GM08714 (cell line): Measurements from ENCODE around the gene ATP5F1D.

Experiments
- H3K4me3 ChIP-seq: fragments of 200-500 bp; sonication (Bioruptor generic); 2 replicates; pipeline ENCODE4 v1.5.1; 2014; ENCODE audit warnings: mild to moderate bottlenecking, low read length, inconsistent platforms
- ZNF274 ChIP-seq: IDR thresholded peaks from 2 replicates; pipeline ENCODE4 v1.6.1; 2012; ENCODE audit warnings: mild to moderate bottlenecking, low read depth, low read length

Gene ATP5F1D

DNA sequence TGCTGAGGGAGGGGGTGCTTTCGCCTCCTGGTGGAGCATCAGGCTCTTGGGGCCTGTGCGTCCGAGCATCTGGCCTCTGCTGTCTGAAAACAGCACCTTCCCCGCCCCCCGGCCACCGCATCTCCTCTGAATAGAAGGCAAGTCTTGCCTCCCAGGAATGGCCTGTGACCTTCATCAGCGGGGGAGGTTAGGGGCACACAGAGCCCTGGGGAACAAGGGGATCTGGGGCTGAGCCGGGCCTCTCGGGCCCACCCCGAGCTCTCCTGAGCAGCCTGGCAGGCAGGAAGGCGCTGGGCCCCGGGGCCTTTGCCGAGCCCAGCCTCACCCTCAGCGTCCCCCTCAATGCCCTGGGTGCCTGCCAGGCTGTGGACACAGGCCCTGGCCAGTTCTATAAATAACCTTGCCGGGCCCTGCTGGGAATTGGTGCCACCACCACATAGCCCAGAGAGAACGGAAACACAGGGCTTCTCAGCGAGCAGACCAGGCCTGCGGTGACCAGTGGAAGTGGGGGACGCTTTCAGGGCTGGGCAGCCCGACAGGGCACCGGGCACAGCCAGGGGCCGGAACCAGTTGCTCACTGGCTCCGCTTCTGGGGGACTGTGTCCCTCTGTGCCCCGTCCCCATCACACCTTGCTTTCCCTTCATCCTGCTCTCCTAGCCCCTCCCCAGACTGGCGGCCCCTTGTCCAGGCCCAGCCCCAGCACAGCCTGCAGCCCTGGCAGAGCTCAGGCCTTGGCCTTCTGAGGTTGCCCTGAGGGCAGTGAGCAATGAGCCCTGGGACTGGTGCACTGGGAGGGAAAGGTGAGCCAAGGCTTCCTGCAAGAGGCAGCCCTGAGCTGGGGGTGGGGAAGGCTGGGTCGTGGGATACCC lies 26.5 kb upstream of the ATP5F1D start:
- TF ChIP-seq ZNF274: no peak
- no peak overlapping the region for H3K4me3 ChIP-seq

DNA sequence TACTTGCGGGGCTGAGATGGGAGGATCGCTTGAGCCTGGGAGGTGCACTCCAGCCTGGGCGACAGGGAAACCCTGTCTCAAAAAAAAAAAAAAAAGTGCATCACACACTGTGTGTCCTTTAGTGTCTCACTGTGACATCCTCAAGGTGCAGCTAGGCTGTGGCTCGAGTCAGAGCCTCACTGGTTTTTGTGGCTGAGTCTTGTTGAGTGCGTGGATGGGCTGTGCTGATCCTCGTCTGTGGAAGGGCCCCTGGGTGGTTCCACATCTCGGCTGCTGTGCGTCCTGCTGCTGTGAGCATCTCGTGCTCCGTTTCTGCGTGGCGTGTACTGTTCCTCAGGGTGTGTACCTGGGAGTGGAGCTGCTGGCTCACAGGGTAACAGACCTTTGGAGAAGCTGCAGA lies 24.8 kb upstream of the ATP5F1D start:
- H3K4me3 ChIP-seq: no peak overlapping the region
- no peak for TF ChIP-seq ZNF274

DNA sequence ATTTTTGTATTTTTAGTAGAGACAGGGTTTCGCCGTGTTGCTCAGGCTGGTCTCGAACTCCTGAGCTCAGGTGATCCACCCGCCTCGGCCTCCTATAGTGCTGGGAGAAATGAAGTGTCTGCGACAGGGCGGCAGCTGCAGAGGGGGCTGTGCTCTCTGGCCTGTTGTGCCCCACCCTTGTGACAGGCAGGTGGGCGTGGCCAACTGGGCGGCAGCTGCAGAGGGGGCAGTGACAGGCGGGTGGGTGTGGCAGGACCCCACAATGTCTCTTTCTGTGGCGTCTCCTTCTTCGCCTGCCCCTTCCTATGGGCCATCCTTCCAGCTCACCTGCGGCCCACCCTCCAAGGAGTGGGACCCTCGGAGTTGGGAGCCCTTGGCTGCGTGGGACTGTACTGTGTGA lies 24.2 kb upstream of the ATP5F1D start:
- no peak for TF ChIP-seq ZNF274
- no peak overlapping the region for H3K4me3 ChIP-seq

DNA sequence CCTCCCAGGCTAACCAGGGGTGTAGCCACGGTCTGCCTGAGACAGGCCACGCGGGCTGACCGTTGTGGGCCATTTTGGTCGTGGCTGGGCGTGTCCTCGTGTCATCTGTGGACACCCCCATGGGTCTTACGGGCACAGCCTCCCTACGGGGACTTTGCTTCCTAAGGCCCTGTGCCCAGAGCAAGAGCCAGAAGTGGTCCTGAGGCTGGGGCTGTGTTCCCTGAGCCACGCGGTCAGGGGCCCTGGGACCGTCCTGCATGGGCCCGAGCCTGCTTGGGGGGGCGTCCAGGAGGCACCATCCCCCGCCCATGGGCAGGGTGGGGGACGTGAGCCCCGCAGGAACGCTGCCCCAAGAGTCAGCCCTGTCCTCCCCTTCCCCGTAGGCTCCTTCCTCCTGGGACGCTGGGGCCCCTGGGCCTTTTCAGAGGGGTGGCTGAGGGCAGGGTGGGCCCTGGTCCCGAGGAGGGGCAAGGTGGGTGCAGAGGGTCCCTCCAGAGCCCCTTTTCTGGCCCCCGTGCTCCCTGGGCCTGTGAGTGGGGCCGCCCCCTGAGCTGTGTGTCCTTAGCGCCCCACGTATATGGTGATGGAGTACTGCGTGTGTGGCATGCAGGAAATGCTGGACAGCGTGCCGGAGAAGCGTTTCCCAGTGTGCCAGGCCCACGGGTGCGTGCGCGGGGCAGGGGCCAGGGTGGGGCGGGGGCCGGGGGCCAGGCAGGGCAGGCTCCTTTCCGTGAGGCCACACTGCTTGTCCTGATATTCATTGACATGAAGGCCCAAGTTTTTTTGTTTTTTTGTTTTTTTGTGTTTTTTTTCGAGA lies 22.6 kb upstream of the ATP5F1D start:
- no peak for TF ChIP-seq ZNF274
- no peak overlapping the region for H3K4me3 ChIP-seq

DNA sequence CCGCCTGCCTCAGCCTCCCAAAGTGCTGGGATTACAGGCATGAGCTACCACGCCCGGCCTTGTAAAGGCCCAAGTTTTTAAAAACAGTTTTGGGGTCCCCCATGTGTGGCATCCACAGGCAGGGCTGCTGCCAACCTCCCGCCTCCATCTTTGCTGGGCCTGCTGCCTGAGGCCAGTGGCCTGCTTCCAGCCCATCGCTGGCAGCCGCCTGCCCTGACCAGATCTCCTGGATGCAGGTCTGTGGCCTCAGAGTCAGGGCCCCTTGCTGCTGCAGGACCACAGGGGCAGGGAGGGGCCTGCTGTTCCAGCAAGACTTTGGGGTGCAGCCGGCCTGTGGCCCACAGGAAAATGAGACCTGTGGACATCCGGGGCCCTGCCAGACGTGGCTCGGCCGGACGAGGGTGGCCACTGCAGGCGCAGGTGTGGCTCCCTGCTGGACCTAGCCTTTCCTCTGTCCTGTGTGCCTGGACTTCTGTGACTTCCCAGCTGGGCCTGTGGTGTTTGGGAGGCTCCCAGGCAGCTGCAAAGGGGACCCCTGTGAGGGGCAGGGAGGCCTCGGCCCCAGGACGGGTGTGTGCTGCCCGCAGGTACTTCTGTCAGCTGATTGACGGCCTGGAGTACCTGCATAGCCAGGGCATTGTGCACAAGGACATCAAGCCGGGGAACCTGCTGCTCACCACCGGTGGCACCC lies 21.6 kb upstream of the ATP5F1D start:
- no peak for TF ChIP-seq ZNF274

DNA sequence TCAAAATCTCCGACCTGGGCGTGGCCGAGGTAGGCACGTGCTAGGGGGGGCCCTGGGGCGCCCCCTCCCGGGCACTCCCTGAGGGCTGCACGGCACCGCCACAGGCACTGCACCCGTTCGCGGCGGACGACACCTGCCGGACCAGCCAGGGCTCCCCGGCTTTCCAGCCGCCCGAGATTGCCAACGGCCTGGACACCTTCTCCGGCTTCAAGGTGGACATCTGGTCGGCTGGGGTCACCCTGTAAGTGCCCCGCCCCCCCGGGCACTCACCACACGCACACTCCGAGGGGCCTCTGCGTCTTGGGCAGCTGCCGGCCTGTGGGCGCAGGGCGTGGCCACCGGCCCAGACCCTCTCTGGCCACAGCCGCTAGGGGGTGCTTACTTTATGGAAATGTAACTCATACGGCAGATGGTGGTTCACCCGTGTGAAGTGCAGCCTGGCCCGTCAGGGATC lies 21.0 kb upstream of the ATP5F1D start:
- H3K4me3 ChIP-seq: no peak overlapping the region
- no peak for TF ChIP-seq ZNF274

More for the DNA sequence above, 21.6 kb upstream of the ATP5F1D start:
- H3K4me3 ChIP-seq: no peak overlapping the region

DNA sequence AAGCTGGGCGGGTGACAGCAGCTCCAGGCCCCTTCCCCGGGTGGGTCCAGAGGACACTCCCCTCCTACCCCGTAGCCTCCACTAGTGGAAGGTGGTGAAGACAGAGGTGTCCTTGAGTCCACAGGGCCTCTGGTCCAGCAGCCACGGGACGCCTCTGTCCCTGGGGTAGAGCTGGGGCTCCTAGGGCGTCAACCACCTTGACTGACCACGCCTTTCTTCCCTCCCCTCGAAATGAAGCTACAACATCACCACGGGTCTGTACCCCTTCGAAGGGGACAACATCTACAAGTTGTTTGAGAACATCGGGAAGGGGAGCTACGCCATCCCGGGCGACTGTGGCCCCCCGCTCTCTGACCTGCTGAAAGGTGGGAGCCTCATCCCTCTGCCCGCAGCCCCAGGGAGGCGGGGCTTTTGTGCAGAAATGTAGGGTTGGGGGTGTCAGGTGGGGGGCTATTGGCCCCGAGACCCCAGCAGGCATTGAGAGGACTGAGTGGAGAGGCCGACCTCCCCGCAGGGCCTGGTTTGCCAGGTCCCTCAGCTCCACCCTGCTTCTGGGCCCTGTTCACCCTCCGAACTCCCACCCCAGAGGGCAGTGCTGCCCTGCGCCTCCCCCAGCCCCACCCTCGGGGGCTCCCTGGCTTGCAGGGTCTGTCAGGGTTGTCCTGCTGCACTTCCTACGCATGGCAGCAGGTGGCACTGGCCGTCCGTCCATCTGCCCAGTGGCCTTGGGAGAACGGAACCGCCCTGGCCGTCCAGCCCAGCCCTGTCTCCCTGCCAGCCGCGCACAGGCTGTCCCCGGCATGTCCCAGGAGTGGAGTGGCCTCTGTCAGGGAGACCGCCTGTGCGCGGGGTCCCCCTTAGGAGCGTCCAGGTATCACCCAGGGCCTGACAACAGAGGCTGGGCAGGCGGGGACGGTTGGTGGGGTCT lies 20.3 kb upstream of the ATP5F1D start:
- no peak for TF ChIP-seq ZNF274

DNA sequence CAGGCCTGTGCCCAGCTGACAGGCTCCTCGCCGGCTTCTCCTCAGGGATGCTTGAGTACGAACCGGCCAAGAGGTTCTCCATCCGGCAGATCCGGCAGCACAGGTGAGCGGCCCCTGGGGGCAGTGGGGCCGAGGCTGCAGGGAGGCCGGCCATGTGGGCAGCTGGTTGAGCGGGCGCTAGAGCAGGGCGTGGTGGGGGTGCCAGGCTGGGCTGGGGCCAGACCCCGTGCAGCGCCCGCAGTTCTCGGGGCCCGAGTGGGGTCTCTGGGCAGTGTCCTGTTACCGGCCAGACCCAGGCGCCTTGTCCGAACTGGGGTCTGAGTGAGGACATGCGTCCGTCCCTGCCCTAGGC lies 19.7 kb upstream of the ATP5F1D start:
- H3K4me3 ChIP-seq: no peak overlapping the region
- TF ChIP-seq ZNF274: no peak

More for the DNA sequence above, 20.3 kb upstream of the ATP5F1D start:
- H3K4me3 ChIP-seq: no peak overlapping the region

DNA sequence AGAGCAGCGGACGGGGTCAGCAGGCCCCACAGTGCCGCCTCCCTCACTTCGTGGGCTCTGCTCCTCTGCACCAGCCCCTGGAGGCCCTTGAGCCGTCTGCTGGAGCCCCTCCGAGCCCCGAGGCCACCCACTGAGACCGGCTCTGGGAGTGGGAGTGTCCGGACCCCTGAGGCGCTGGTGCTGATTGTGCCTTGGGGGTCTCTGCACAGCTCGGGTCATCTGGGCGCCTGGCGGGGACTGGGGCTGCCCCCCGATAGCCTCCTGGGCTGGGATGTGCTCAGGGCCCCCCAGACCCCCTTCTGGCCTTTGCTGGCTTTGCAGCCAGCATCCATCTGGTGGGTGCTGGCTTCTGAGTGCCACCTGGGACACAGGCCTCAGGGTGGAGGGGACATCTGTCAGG lies 19.2 kb upstream of the ATP5F1D start:
- H3K4me3 ChIP-seq: no peak overlapping the region
- TF ChIP-seq ZNF274: no peak

DNA sequence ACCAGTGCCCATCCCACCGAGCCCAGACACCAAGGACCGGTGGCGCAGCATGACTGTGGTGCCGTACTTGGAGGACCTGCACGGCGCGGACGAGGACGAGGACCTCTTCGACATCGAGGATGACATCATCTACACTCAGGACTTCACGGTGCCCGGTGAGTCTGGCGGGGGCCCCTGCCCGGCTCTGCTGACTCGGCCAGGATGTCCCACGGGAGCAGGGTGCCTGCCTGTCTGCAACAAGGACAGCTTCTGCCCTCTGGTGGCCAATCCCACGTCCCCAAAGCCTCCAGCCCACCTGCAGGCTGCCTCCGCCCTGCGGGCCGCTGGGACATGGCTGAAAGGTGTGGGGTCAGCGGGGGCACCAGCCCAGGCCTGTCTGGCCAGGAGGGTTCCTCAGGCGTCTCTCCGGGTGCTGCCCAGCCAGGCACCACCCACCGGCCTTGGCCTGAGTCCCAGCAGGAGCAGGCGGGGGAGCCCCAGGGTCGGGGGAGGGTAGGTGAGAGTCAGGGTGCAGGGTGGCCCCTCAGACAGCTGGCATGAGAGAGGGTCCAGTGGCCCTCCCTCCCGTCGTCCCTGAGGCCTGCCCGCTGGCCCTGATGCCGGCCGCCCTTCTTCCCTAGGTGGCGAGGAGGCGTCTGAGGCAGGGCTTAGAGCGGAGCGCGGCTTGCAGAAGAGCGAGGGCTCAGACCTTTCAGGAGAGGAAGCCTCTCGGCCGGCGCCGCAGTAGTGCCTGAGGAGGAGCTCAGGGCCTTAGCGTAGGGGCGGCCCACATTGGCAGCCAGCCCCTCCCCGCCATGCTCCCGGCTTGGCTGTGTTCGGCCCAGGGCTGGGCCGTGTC lies 18.3 kb upstream of the ATP5F1D start:
- H3K4me3 ChIP-seq: no peak overlapping the region
- no peak for TF ChIP-seq ZNF274

DNA sequence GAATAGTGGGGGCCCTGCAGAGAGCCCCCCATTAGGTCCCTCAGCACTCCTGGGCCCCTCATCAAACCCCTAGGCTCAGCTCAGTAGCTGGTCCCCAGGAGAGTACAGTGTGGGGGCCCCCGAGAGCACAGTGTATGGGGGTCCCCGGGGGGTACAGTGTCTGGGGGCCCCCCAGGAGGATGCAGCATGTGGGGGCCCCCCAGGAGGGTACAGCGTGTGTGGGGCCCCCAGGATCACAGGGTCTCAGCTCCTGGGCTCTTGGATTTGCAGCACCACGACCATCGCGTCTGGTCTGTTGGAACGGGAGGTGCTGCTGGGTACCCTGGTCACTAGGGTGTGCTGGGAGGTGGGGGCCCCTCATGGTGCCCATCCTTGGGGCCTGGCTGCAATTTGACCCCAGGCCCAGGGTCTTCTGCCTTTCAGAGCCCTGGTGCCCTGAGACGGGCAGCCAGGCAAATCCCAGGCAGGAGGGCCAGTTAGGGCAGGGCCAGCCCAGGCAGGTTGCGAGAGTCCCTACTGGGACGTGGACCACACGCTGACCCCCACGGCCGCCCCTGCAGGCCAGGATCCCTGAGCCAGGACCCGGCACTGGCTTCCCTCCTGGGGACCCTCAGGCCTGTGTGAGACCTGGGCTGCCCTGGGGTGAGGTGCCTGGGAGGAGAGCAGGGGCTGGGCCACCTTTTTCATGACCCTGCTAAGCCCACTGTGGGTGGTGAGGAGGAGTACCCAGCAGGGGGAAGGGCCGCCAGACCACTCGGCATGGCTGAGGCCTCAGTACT lies 17.3 kb upstream of the ATP5F1D start:
- TF ChIP-seq ZNF274: no peak
- H3K4me3 ChIP-seq: no peak overlapping the region

DNA sequence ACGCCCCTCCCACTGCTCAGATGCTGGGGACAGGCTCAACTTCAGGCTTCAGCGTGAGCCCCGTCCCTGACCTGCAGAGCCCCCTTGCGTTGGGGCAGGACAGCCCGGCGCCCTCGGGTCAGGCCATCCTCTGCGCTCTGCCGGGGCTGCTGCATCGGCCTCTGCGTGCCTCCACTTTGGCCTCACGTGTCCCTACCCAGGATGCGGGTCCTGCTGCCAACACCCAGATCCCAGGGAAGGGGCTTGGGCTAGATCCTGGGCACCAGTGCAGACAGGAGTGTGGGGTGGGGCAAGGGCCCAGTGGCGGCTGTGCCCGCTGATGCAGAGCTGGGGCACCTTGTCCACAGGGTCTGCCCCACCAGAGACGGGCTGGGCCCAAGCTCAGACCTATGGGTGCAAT lies 16.7 kb upstream of the ATP5F1D start:
- TF ChIP-seq ZNF274: no peak
- H3K4me3 ChIP-seq: no peak overlapping the region
